GM12878 (cell line): ENCODE measurements around the gene BMPR2. TPM values are rescaled to one million over a fixed set of nuclear protein-coding genes. Genes with fewer than 3 reads are reported as not detected.

Experiments
- ATAC-seq: fragments of 200-7000 bp; cut with Tn5 transposase; 3 replicates; pipeline ENCODE4 v1.9.1; 2020; ENCODE audit warnings: mild to moderate bottlenecking, moderate library complexity
- BruUV-seq: library from RNA; stranded (reverse); fragments of 400-500 nt; replicated peaks from 2 replicates; lab custom pipeline; 2021; lab: Mats Ljungman, UMichigan
- CTCF ChIA-PET: fragments of 300-600 bp; sonication (Branson Sonifier 250); formaldehyde crosslinking; extraction: SDS; loops from one replicate; lab custom pipeline; 2021; ENCODE audit warnings: inconsistent platforms; lab: Yijun Ruan, JAX
- POLR2A ChIA-PET: fragments of 350-600 bp; formaldehyde crosslinking; extraction: SDS; loops from one replicate; lab custom pipeline; 2021; ENCODE audit warnings: inconsistent platforms; lab: Charles Lee
- RAD21 ChIA-PET: fragments of 300-600 bp; sonication (Branson Sonifier 250); formaldehyde crosslinking; loops from one replicate; lab custom pipeline; 2023; ENCODE audit warnings: antibody characterized with exemption; ENCODE audit not compliant: unreplicated experiment; lab: Charles Lee
- SMC1A ChIA-PET: fragments of 300-600 bp; sonication (Branson Sonifier 250); formaldehyde crosslinking; loops from one replicate; lab custom pipeline; 2023; ENCODE audit not compliant: unreplicated experiment, uncharacterized antibody; lab: Charles Lee
- DNase-seq: peaks from one replicate; pipeline ENCODE4 v3.0.0-alpha.2; 2011; ENCODE audit warnings: low read depth, low spot score
- FAIRE-seq: peaks from 3 replicates; lab custom pipeline; 2011; peaks lifted over from hg19 to GRCh38; lab: Jason Lieb, UNC
- H2AFZ ChIP-seq: 2 replicates; pipeline ENCODE4 v1.6.0; 2011; ENCODE audit warnings: low read depth, low read length, control low read depth; ENCODE audit not compliant: control insufficient read depth
- H3K27ac ChIP-seq: 2 replicates; pipeline ENCODE4 v1.5.1; 2011; ENCODE audit warnings: control low read depth; ENCODE audit not compliant: control insufficient read depth, insufficient read depth
- H3K27me3 ChIP-seq, 2 experiments: replicated peaks in 1 of 2; 2 replicates each; pipeline versions ENCODE4 v1.6.0 to v1.6.1; 2011; ENCODE audit warnings: low read length in 1 of 2; ENCODE audit not compliant: control insufficient read depth in 2 of 2, insufficient read depth in 2 of 2
- H3K36me3 ChIP-seq, 2 experiments: 2 replicates each; pipeline ENCODE4 v1.5.1; 2011; ENCODE audit warnings: low read length in 1 of 2; ENCODE audit not compliant: control insufficient read depth in 2 of 2, insufficient read depth in 2 of 2
- H3K4me1 ChIP-seq: 2 replicates; pipeline ENCODE4 v1.6.1; 2011; ENCODE audit warnings: mild to moderate bottlenecking, low read length, moderate library complexity, mixed read lengths; ENCODE audit not compliant: control insufficient read depth, insufficient read depth
- H3K4me2 ChIP-seq: 2 replicates; pipeline ENCODE4 v1.6.0; 2011; ENCODE audit warnings: control low read depth; ENCODE audit not compliant: control insufficient read depth, insufficient read depth
- H3K4me3 ChIP-seq: fragments of 200-600 bp; sonication (generic); 2 replicates; pipeline ENCODE4 v1.5.1; 2016
- H3K79me2 ChIP-seq: 2 replicates; pipeline ENCODE4 v1.6.0; 2011; ENCODE audit warnings: low read length; ENCODE audit not compliant: control insufficient read depth, insufficient read depth
- H3K9ac ChIP-seq: 2 replicates; pipeline ENCODE4 v1.8.0; 2011; ENCODE audit warnings: low read length, control low read depth, mixed read lengths; ENCODE audit not compliant: control insufficient read depth, insufficient read depth
- H3K9me3 ChIP-seq: replicated peaks from 3 replicates; pipeline ENCODE4 v1.5.1; 2011; ENCODE audit warnings: mild to moderate bottlenecking, low read length; ENCODE audit not compliant: control insufficient read depth, insufficient read depth
- H4K20me1 ChIP-seq: 2 replicates; pipeline ENCODE4 v1.6.0; 2011; ENCODE audit not compliant: control insufficient read depth, insufficient read depth
- ASH2L ChIP-seq: fragments of 300-600, 200-600 bp; sonication (generic); IDR thresholded peaks from 2 replicates; pipeline ENCODE4 v1.6.1; 2017; ENCODE audit warnings: low read depth, mild to moderate bottlenecking, borderline replicate concordance
- CBFB ChIP-seq: IDR thresholded peaks from 2 replicates; pipeline ENCODE4 v1.6.1; 2016; ENCODE audit warnings: antibody characterized with exemption, low read depth
- NKRF ChIP-seq: fragments of 450-650 bp; conservative IDR thresholded peaks from 2 replicates; pipeline ENCODE4 v1.6.1; 2017; ENCODE audit warnings: mild to moderate bottlenecking, moderate library complexity
- POLR2AphosphoS2 ChIP-seq: IDR thresholded peaks from 2 replicates; pipeline ENCODE4 v1.6.1; 2011; ENCODE audit warnings: low read depth, mild to moderate bottlenecking, low read length, improper control_type of control experiment, moderate library complexity
- USF2 ChIP-seq: IDR thresholded peaks from 2 replicates; pipeline ENCODE4 v1.6.1; 2011; ENCODE audit warnings: low read depth, low read length, improper control_type of control experiment, borderline replicate concordance
- WGBS: methylation state at CpG from one replicate; pipeline ENCODE4 v1.1.6; 2016; ENCODE audit warnings: low lambda C conversion rate; ENCODE audit not compliant: insufficient replicate concordance, insufficient coverage; ENCODE audit errors: missing lambda C conversion rate; 5-methylcytosine and 5-hydroxymethylcytosine counted together
- in situ Hi-C: fragments of 300-500 bp; cut with MboI; formaldehyde crosslinking; loops from 9 replicates; pipeline ENCODE4 v1.14.3; 2018; ENCODE audit warnings: mixed read lengths
- intact Hi-C: fragments of 100-400 bp; cut with micrococcal nuclease; formaldehyde crosslinking; loops from one replicate; pipeline ENCODE4 v1.14.2; 2022; ENCODE audit not compliant: unreplicated experiment
- polyA plus RNA-seq, 11 experiments: library from polyadenylated mRNA; depleted of rRNA in 4 of 11; unstranded in 6 of 11; stranded (reverse) in 5 of 11; fragments of >200 nt; fragmentation: Nextera tagmentation in 4 of 11; fragmentation: Illumina TruSeq in 1 of 11; extraction: Ambion mirVana in 4 of 11; extraction: Trizol in 1 of 11; gene quantifications; 1 replicate in 1 of 11; 2 replicates in 10 of 11; pipeline versions ENCODE4 v1.2.1 to v1.2.3, GENCODE V29; 2011 to 2016; ENCODE audit warnings: inconsistent platforms in 2 of 11, missing spikeins in 2 of 11, low read depth in 1 of 11
- total RNA-seq, 4 experiments: library from RNA; depleted of rRNA in 3 of 4; stranded (reverse); fragments of >200 nt in 3 of 4; fragmentation: Illumina TruSeq in 1 of 4; extraction: Trizol in 1 of 4; gene quantifications; 2 replicates each; pipeline versions ENCODE4 v1.2.1 to v1.2.3, GENCODE V29; 2013 to 2021

BMPR2 gene
- total and polyA plus RNA-seq, 10 of the 15 experiments (the other 5 are each of a cell fraction or from before 2014, with no cell fraction given), result 2.4 to 33.0 (median 7.1) TPM

- SMC1A ChIA-PET, result interaction anchor here (0.6 kb wide), 1 partner anchor 20 kb away, joined by 3 read pairs; no protein-coding TSS in a partner anchor
- Histone ChIP-seq H2AFZ (no peak overlapping the region), H3K4me2 (no peak overlapping the region), H3K9me3 (no peaks in the 10 kb centered on the region), H3K36me3 (no peaks in the 10 kb centered on the region), H3K27ac (no peak overlapping the region), H3K27me3 (no peaks in the 10 kb centered on the region), H3K4me1 (peaks cover 30% of the 10 kb centered on the region), H3K9ac (no peak overlapping the region), H3K4me3 (no peak overlapping the region), H3K79me2 (no peaks in the 10 kb centered on the region), H4K20me1 (no peaks in the 10 kb centered on the region)
- CTCF ChIA-PET, result no interaction called here
- in situ Hi-C loops, result no loop called here
- 83% methylated on average over 1 of the region's 1 CpG for WGBS
- RAD21 ChIA-PET, result no interaction called here
- FAIRE-seq (no peak), DNase-seq (no peak), ATAC-seq (no peak)
- BruUV-seq, result no TSS peak
- no peak for TF ChIP-seq USF2
- no peak for TF ChIP-seq POLR2AphosphoS2
- no peak for TF ChIP-seq ASH2L
- no peak for TF ChIP-seq CBFB
- no peak for TF ChIP-seq NKRF
- POLR2A ChIA-PET, result interaction anchor here (3.2 kb wide), 1 partner anchor 23 kb away, joined by 18 read pairs; the partner anchor contains the start of gene FAM117B
- intact Hi-C loops, result no loop called here
Observed at GRCh38 chr2:202612145-202612544, 236.0 kb downstream of the BMPR2 start.
